ENCODE data around the gene SLC36A2. TPM values are rescaled to one million over a fixed set of nuclear protein-coding genes. Genes with fewer than 3 reads are reported as not detected.
"Not testable (repeated sequence)": the region's sequence is repeated elsewhere in the genome, so short reads cannot be mapped to it uniquely, and the experiment has no call there.

The SLC36A2 gene
- total RNA-seq, 1 donor = not detected

DNA sequence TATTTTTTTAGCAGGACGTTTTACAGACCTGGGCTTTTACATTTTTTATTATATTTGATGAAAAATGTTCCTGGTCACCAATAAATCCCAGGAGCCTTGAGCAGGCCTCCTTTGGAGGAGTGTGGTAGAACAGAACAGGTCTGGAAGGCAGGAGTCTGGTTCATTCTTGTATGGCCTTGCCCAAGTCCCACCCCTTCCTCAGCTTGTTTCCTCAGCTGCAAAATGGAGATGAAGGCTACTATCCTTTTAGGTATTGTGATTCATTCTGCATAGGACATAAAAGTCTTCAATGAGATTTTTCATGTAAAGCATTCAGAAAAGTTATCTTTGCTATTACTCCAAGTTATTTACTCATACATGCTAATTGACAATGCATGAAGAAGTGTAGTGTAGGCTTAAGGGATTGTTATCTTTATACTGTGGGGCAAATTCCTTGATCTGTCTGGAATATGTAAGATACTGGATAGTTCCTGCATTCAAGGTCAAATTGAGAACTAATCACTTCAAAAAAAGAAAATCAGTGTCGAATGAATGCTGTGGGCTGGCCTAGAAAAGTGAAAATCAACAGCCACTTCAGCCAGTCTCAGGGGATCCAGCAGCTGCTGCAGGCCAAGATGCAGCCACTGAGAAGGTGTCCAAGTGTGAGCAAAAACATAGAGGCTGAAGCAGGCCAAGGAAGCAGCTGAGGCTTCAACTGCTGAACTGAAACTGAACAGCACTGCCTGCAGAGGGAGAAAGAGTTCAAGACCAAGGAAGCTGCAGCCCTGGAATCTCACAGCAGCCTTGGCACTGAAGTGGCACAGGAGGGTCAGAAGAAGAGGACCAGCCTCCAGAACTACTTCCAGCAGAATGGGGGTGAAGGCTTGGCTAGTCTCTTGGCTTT is 28.3 kb downstream of the SLC36A2 start:
- TF ChIP-seq, protein P1, sequence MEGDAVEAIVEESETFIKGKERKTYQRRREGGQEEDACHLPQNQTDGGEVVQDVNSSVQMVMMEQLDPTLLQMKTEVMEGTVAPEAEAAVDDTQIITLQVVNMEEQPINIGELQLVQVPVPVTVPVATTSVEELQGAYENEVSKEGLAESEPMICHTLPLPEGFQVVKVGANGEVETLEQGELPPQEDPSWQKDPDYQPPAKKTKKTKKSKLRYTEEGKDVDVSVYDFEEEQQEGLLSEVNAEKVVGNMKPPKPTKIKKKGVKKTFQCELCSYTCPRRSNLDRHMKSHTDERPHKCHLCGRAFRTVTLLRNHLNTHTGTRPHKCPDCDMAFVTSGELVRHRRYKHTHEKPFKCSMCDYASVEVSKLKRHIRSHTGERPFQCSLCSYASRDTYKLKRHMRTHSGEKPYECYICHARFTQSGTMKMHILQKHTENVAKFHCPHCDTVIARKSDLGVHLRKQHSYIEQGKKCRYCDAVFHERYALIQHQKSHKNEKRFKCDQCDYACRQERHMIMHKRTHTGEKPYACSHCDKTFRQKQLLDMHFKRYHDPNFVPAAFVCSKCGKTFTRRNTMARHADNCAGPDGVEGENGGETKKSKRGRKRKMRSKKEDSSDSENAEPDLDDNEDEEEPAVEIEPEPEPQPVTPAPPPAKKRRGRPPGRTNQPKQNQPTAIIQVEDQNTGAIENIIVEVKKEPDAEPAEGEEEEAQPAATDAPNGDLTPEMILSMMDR (IDR thresholded peaks at IDR 0.05; ENCODE audit: insufficient read depth, low read length) = peak; percentile 34
- H3K4me3 ChIP-seq (ENCODE audit: low read depth, low read length) = no peak overlapping the region
- DNase-seq (ENCODE audit: low read depth) = peak; percentile 20

DNA sequence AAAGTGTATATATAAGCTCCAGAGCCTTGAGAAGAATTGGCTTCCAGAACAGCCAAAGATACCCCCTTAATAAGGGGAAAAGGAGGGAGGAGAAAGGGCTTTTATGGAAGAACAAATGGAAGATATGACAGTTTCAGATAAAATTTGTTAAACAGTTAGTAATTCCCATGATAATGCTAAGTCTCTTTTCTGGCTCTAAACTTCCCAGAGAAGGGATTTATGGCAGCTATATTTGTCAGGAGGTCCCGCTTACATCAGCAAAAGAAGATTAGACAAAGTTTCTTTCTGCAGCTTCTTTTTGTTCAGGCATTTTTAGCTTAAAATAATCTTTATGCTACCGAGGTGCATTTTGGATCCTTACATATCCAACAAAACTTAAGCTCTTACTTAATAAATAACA is 29.5 kb downstream of the SLC36A2 start:
- TF ChIP-seq, protein P1 (IDR thresholded peaks at IDR 0.05; ENCODE audit: insufficient read depth, low read length) = no peak
- no peak for DNase-seq (ENCODE audit: low read depth)
- H3K4me3 ChIP-seq (ENCODE audit: low read depth, low read length) = no peak overlapping the region

GRCh38 chr5:151315998-151316597 is 31.3 kb downstream of the SLC36A2 start:
- TF ChIP-seq, protein P1 (IDR thresholded peaks at IDR 0.05; ENCODE audit: insufficient read depth, low read length) = peak; percentile 97
- peak; percentile 82 for DNase-seq (ENCODE audit: low read depth)
- no peak overlapping the region for H3K4me3 ChIP-seq (ENCODE audit: low read depth, low read length)

DNA sequence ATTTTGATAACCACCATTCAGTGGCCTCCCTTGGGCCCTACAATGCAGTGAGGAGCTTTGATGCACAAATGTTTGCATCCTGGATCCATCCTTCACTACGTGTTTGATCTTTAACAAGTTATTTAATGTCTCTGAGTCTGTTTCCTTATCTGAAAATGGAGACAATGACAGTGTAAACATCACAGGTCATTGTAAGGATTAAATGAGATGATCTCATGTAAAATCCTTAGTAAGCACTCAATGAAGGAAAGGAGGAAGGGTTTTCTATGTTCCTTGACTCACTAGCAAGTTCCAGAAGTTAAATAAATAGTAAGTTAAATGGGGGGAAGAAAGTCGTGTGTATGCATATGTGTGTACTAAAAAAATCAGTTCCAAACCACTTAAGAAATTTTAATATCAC is 34.0 kb downstream of the SLC36A2 start:
- no peak for DNase-seq (ENCODE audit: low read depth)
- TF ChIP-seq, protein P1 (IDR thresholded peaks at IDR 0.05; ENCODE audit: insufficient read depth, low read length) = no peak
- H3K4me3 ChIP-seq (ENCODE audit: low read depth, low read length) = no peak overlapping the region

GRCh38 chr5:151312756-151313324 is 34.5 kb downstream of the SLC36A2 start:
- H3K4me3 ChIP-seq (ENCODE audit: low read depth, low read length) = no peak overlapping the region
- no peak for DNase-seq (ENCODE audit: low read depth)
- TF ChIP-seq, protein P1 (IDR thresholded peaks at IDR 0.05; ENCODE audit: insufficient read depth, low read length) = no peak

GRCh38 chr5:151310932-151311331 is 36.4 kb downstream of the SLC36A2 start:
- no peak for DNase-seq (ENCODE audit: low read depth)
- no peak overlapping the region for H3K4me3 ChIP-seq (ENCODE audit: low read depth, low read length)
- TF ChIP-seq, protein P1 (IDR thresholded peaks at IDR 0.05; ENCODE audit: insufficient read depth, low read length) = no peak

- not testable (repeated sequence) for DNase-seq (ENCODE audit: low read depth); H3K4me3 ChIP-seq (ENCODE audit: low read depth, low read length)
These were observed 37.5 kb downstream of the SLC36A2 start for GRCh38 chr5:151309821-151310220.

GRCh38 chr5:151309266-151309665 is 38.1 kb downstream of the SLC36A2 start:
- DNase-seq (ENCODE audit: low read depth) = not testable (repeated sequence)

More at GRCh38 chr5:151309266-151309665, 38.1 kb downstream of the SLC36A2 start:
- not testable (repeated sequence) for H3K4me3 ChIP-seq (ENCODE audit: low read depth, low read length)
